ENCODE data around the gene HAUS6. TPM values are rescaled to one million over a fixed set of nuclear protein-coding genes. Genes with fewer than 3 reads are reported as not detected.
"Not testable (repeated sequence)": the region's sequence is repeated elsewhere in the genome, so short reads cannot be mapped to it uniquely, and the experiment has no call there.

The HAUS6 gene, protein sequence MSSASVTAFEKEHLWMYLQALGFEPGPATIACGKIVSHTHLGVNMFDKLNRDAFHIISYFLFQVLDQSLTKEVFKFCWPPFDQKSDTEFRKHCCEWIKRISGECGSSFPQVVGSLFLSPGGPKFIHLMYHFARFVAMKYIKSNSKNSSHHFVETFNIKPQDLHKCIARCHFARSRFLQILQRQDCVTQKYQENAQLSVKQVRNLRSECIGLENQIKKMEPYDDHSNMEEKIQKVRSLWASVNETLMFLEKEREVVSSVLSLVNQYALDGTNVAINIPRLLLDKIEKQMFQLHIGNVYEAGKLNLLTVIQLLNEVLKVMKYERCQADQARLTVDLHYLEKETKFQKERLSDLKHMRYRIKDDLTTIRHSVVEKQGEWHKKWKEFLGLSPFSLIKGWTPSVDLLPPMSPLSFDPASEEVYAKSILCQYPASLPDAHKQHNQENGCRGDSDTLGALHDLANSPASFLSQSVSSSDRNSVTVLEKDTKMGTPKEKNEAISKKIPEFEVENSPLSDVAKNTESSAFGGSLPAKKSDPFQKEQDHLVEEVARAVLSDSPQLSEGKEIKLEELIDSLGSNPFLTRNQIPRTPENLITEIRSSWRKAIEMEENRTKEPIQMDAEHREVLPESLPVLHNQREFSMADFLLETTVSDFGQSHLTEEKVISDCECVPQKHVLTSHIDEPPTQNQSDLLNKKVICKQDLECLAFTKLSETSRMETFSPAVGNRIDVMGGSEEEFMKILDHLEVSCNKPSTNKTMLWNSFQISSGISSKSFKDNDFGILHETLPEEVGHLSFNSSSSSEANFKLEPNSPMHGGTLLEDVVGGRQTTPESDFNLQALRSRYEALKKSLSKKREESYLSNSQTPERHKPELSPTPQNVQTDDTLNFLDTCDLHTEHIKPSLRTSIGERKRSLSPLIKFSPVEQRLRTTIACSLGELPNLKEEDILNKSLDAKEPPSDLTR
- total RNA-seq: 5.8 TPM
- long read RNA-seq, full-length matches to known transcripts: 3 of 5 reads
- long read RNA-seq, partial matches to known transcripts: 1 of 5 reads
- long read RNA-seq, other reads (novel, unspliced or antisense): 1 of 5 reads

DNA sequence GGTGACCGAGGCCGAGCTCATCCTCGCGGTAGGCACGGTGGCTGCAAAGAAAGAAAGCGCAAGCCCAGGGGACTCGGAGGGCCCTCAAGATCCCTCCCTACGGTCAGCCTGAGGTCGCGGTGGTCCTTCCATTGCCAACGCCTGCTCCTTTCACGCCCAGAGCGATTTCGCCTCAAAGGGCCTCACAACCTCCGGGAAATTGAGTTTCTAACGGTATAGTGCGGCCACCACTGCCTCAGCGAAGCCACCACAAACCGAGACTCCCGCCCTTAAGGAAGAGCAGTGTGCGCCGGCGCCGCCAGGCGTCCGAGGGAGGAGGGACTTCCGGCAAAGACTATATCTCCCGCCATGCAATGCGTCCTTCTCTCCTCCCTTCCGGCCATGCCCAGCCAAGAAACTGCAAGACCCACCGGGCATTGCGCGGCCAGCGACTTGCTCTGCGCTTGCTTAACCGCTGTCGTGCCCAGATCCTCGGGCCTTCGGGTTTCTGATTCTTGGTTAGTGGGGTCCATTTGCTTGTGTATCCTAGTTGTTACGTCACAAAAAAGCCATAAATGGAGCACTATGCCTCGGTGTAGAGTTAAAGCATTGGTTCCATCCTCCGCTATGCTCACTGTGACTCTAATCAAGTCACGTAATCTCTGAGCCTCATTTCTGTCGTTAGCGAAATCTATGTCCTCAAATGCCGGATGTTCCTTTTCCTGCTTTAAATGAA, at the start of gene HAUS6:
HAUS6 (minus strand) TSS at position 274 of the 715 bp plus-strand sequence; CDS start at position 21, 253 bp downstream.
- peak within 1 kb of the TSS; percentile 80 for H3K4me3 ChIP-seq
- DNase-seq (peak; percentile 98), ATAC-seq (peak; percentile 100)
- intact Hi-C loops (cut with DNase I): no loop called here
- no peaks in the 10 kb centered on the region for H3K36me3 ChIP-seq
- H3K27ac ChIP-seq: peak within 1 kb of the TSS; percentile 90
- peaks cover 11% of the 10 kb centered on the region for H3K4me1 ChIP-seq
- TF ChIP-seq, protein P1, sequence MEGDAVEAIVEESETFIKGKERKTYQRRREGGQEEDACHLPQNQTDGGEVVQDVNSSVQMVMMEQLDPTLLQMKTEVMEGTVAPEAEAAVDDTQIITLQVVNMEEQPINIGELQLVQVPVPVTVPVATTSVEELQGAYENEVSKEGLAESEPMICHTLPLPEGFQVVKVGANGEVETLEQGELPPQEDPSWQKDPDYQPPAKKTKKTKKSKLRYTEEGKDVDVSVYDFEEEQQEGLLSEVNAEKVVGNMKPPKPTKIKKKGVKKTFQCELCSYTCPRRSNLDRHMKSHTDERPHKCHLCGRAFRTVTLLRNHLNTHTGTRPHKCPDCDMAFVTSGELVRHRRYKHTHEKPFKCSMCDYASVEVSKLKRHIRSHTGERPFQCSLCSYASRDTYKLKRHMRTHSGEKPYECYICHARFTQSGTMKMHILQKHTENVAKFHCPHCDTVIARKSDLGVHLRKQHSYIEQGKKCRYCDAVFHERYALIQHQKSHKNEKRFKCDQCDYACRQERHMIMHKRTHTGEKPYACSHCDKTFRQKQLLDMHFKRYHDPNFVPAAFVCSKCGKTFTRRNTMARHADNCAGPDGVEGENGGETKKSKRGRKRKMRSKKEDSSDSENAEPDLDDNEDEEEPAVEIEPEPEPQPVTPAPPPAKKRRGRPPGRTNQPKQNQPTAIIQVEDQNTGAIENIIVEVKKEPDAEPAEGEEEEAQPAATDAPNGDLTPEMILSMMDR (IDR thresholded peaks at IDR 0.05): peak; percentile 50
- no peaks in the 10 kb centered on the region for H3K9me3 ChIP-seq
- H3K27me3 ChIP-seq: no peaks in the 10 kb centered on the region

DNA sequence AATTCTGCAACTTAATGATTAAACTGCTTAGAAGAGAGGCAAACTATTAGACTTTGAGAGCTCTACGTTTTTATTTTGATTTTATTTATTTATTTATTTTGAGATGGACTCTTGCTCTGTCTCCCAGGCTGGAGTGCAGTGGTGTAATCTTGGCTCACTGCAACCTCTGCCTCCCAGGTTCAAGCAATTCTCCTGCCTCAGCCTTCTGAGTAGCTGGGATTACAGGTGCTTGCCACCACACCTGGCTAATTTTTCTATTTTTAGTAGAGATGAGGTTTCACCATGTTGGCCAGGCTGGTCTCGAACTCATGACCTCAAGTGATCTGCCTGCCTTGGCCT, 49.4 kb upstream of the HAUS6 start:
- DNase-seq; H3K36me3 ChIP-seq; H3K27ac ChIP-seq; H3K9me3 ChIP-seq; H3K4me3 ChIP-seq; H3K27me3 ChIP-seq; intact Hi-C loops (cut with DNase I); ATAC-seq; H3K4me1 ChIP-seq: not testable (repeated sequence)

DNA sequence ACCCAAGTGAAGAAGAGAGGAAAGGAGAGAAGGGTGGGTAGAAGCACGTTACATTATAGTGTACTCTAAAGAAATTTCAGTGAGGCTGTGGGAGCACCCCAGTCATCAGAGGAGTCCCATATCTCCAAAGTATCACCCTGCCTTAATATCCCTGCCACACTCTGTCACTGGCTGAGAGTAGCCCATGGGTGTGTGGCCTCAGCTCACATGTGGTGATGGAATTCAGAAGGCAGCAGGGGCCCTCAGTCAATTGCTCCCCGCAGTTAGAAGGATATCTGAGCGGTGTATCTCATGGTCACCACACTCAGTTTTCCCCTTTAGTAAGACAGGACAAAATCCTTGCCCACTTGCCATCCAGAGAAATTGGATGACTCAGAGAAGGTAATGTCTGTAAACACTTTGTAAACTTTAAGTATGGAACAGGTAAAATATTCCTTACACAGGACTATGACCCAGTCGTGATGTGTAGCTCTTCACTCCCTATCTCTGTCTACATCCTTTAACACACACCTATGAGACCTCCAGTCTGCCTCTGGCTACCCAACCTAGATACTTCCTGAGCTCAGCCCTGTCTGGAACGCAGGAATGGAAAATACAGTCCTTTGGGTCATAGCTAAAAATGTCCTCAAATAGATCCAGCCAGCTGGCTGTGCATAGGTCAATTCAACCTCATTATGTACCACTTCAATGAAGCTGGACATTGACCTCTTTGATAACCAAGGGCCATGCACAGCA, 48.9 kb upstream of the HAUS6 start:
- peaks cover 7% of the 10 kb centered on the region for H3K4me1 ChIP-seq
- TF ChIP-seq, protein P1 (IDR thresholded peaks at IDR 0.05): no peak
- DNase-seq: no peak
- H3K4me3 ChIP-seq: no peak overlapping the region
- no peaks in the 10 kb centered on the region for H3K9me3 ChIP-seq
- H3K36me3 ChIP-seq: no peaks in the 10 kb centered on the region
- intact Hi-C loops (cut with DNase I): no loop called here
- H3K27me3 ChIP-seq: no peaks in the 10 kb centered on the region
- H3K27ac ChIP-seq: no peak overlapping the region
- ATAC-seq: no peak

DNA sequence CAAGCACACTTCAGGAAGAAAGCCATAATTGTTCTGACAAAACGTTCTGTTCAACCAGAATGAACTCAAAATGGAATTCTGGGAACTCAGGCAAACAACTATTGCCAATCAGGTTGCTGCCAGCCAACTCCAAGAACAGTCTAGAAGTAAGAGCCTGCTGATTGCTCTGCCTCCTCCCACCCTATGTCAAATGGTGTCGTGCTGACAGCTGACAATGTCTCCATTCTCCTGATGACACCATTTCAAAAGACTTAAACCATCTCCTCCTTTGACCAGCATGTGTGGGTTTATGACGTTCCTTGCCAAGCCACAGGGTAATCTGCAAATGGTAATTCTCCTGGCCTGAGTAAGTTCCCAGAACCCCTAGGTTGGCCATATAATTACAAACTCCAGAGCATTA, 46.5 kb upstream of the HAUS6 start:
- Histone ChIP-seq H3K9me3 (no peaks in the 10 kb centered on the region), H3K27ac (no peak overlapping the region), H3K4me1 (peaks cover 7% of the 10 kb centered on the region), H3K36me3 (no peaks in the 10 kb centered on the region), H3K27me3 (no peaks in the 10 kb centered on the region), H3K4me3 (no peak overlapping the region)
- no peak for DNase-seq
- peak; percentile 52 for ATAC-seq
- TF ChIP-seq, protein P1 (IDR thresholded peaks at IDR 0.05): no peak
- intact Hi-C loops (cut with DNase I): no loop called here

DNA sequence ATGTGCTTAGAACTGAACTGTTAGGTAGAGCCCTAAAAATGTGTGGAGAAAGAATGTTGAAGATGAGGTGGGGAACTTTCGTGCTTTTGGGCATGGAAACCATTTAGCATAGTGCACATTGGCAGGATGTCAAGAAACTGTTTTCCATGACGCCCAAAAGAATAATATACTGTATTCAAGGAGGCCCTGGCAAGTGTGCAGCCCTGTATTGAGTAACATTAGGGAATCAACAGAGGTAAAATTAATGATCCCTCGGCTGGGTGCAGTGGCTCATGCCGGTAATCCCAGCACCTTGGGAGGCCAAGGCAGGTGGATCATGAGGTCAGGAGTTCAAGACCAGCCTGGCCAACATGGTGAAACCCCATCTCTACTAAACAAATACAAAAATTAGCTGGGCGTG, 45.5 kb upstream of the HAUS6 start:
- no peak for DNase-seq
- Histone ChIP-seq H3K4me1 (no peaks in the 10 kb centered on the region), H3K9me3 (no peaks in the 10 kb centered on the region), H3K4me3 (no peak overlapping the region), H3K27ac (no peak overlapping the region), H3K27me3 (no peaks in the 10 kb centered on the region), H3K36me3 (no peaks in the 10 kb centered on the region)
- no peak for ATAC-seq
- TF ChIP-seq, protein P1 (IDR thresholded peaks at IDR 0.05): no peak
- intact Hi-C loops (cut with DNase I): no loop called here
